ENCODE data around the gene SRM.

DNA sequence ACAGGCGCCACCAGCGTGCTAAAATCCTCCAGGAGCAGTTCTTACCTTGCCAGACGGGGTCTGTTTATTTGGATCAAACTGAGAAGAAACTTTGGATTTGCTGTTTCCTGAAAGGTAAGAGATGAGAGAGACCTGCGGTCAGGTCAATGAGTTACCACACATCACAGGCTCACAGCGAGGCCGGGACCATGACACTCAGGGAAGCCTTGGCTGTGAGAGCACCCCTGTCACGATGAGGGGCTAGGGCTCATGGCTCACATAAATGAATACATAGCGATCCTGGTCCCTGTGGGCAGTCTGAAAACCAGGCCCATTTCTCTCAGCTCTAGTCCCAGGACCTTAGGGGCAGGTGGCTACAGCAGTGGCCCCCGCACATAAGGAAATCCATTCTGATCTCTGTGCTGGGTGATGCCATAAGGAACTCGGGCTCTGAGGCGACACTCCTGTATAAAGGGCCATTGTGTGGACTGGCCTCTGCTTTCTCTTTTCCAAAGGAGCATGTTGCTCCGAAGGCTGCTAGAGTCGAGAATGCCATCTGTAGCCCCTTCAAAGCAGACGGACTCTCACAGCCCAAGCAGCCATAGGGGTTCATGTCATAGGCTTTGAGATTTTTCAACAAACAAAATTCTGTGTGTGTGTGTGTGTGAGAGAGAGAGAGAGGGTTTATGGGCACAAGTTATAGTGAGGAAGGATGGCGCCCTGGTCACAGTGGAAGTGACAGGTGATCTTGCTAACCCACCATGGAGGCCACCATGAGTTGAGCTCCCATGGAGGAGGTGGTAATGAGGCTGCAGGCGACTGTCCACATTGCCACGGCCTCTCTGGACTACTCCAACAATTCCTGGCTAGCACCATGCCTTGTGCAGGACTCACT, 9.0 kb upstream of the SRM start:
- TF ChIP-seq CTCF (IDR thresholded peaks at IDR 0.05; ENCODE audit: low read length) (no peak), EZH2 (IDR thresholded peaks at IDR 0.05; ENCODE audit: borderline replicate concordance, low read length) (no peak)
